OCI-LY7 (cell line): Measurements from ENCODE around the gene FBN2. TPM values are rescaled to one million over a fixed set of nuclear protein-coding genes. Genes with fewer than 3 reads are reported as not detected.

Source experiments
- BruUV-seq: library from RNA; stranded (reverse); fragments of 400-500 nt; replicated peaks from 2 replicates; lab custom pipeline; 2021; lab: Mats Ljungman, UMichigan
- CTCF ChIA-PET: fragments of 300-600 bp; sonication (Branson Sonifier 250); formaldehyde crosslinking; loops from one replicate; lab custom pipeline; 2022; ENCODE audit warnings: antibody characterized with exemption; ENCODE audit not compliant: unreplicated experiment; lab: Charles Lee
- POLR2A ChIA-PET: fragments of 300-600 bp; sonication (Branson Sonifier 250); formaldehyde crosslinking; loops from one replicate; lab custom pipeline; 2022; ENCODE audit warnings: antibody characterized with exemption; lab: Charles Lee
- DNase-seq: peaks from one replicate; pipeline ENCODE4 v3.0.0-alpha.2; 2015; ENCODE audit warnings: low spot score
- H2AFZ ChIP-seq: fragments of 200-600 bp; sonication (generic), shearing (Covaris generic); 2 replicates; pipeline ENCODE4 v1.6.1; 2014; ENCODE audit warnings: mild to moderate bottlenecking, antibody characterized with exemption, low read length, moderate library complexity
- H3K27ac ChIP-seq: fragments of 200-600 bp; sonication (generic); 2 replicates; pipeline ENCODE4 v1.5.1; 2014; ENCODE audit warnings: mixed run types, low read depth, mild to moderate bottlenecking, moderate library complexity, low read length, inconsistent platforms; ENCODE audit not compliant: poor library complexity, severe bottlenecking
- H3K36me3 ChIP-seq: fragments of 200-600 bp; sonication (generic); 2 replicates; pipeline ENCODE4 v1.6.1; 2014; ENCODE audit warnings: mild to moderate bottlenecking, antibody characterized with exemption, low read length, moderate library complexity, mixed read lengths; ENCODE audit not compliant: insufficient read depth
- H3K4me1 ChIP-seq: fragments of 200-600 bp; sonication (generic); 2 replicates; pipeline ENCODE4 v1.5.1; 2014; ENCODE audit warnings: mild to moderate bottlenecking, low read length; ENCODE audit not compliant: insufficient read depth, poor library complexity, severe bottlenecking
- H3K4me2 ChIP-seq: fragments of 200-600 bp; sonication (generic); 2 replicates; pipeline ENCODE4 v1.6.1; 2014; ENCODE audit warnings: mild to moderate bottlenecking, low read length
- H3K4me3 ChIP-seq: fragments of 200-600 bp; sonication (generic); 2 replicates; pipeline ENCODE4 v1.5.1; 2014; ENCODE audit warnings: mild to moderate bottlenecking, low read depth, low read length; ENCODE audit not compliant: poor library complexity, severe bottlenecking
- H3K79me2 ChIP-seq: fragments of 200-600 bp; sonication (generic); 2 replicates; pipeline ENCODE4 v1.6.1; 2016; ENCODE audit warnings: low read depth, mild to moderate bottlenecking, low read length, moderate library complexity, mixed read lengths; ENCODE audit not compliant: insufficient read depth
- H3K9me2 ChIP-seq: fragments of 200-600 bp; sonication (generic); 2 replicates; pipeline ENCODE4 v1.6.1; 2016; ENCODE audit warnings: mild to moderate bottlenecking, low read length, mixed read lengths; ENCODE audit not compliant: insufficient read depth
- H3K9me3 ChIP-seq: fragments of 200-600 bp; sonication (generic); 2 replicates; pipeline ENCODE4 v1.6.1; 2014; ENCODE audit warnings: mild to moderate bottlenecking, mixed run types, low read length, mixed read lengths
- H4K20me1 ChIP-seq: fragments of 200-600 bp; sonication (generic); 2 replicates; pipeline ENCODE4 v1.6.1; 2014; ENCODE audit warnings: mild to moderate bottlenecking, antibody characterized with exemption, low read length, moderate library complexity, mixed read lengths; ENCODE audit not compliant: insufficient read depth
- EZH2phosphoT487 ChIP-seq: fragments of 200-600 bp; sonication (generic); IDR thresholded peaks from 2 replicates; pipeline ENCODE4 v1.6.1; 2018; ENCODE audit warnings: low read depth, borderline replicate concordance, mild to moderate bottlenecking, mixed run types, antibody characterized with exemption, low read length, moderate library complexity, mixed read lengths
- intact Hi-C: fragments of 100-400 bp; cut with micrococcal nuclease; formaldehyde crosslinking; loops from one replicate; pipeline ENCODE4 v1.10.0; 2022; ENCODE audit not compliant: unreplicated experiment
- total RNA-seq, 2 experiments: library from RNA; depleted of rRNA in 1 of 2; stranded (reverse); fragments of >200 nt in 1 of 2; shearing (Covaris generic) in 1 of 2; gene quantifications; 2 replicates each; pipeline ENCODE4 v1.2.3, GENCODE V29; 2014 to 2022
- TF ChIP-seq, protein P1 (sequence below): fragments of 200-600 bp; sonication (generic); conservative IDR thresholded peaks from 2 replicates; pipeline ENCODE4 v1.5.1; 2014; ENCODE audit warnings: mild to moderate bottlenecking, antibody characterized with exemption, low read length, moderate library complexity, mixed read lengths

The FBN2 gene
- total RNA-seq, 2 experiments from 2014 or later = not detected

DNA sequence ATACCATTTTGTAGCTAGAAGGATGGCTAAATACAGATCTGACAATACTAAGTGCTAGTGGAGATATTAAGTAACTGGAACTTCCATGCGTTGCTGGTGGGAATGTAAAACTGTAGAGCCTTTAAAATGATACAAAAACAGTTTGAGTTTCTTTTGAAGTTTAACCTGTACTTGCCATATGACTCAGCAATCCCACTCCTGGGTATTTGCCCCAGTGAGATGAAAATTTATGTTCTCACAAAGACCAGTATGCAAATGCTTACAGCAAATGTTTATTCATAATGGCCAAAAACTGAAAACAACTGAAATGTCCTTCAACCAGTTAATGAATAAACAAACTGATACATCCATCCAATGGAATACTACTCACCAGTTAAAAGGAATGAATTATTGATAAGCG is 317.2 kb downstream of the FBN2 start:
- Histone ChIP-seq H3K79me2 (no peaks in the 10 kb centered on the region), H3K9me2 (no peaks in the 10 kb centered on the region), H3K36me3 (no peaks in the 10 kb centered on the region), H3K4me1 (no peaks in the 10 kb centered on the region), H3K9me3 (no peaks in the 10 kb centered on the region), H3K4me3 (no peak overlapping the region), H4K20me1 (no peaks in the 10 kb centered on the region), H3K27ac (no peak overlapping the region), H2AFZ (no peak overlapping the region), H3K4me2 (no peak overlapping the region)
- BruUV-seq = no TSS peak
- CTCF ChIA-PET = no interaction called here
- intact Hi-C loops = no loop called here
- TF ChIP-seq EZH2phosphoT487 = no peak
- TF ChIP-seq, protein P1, sequence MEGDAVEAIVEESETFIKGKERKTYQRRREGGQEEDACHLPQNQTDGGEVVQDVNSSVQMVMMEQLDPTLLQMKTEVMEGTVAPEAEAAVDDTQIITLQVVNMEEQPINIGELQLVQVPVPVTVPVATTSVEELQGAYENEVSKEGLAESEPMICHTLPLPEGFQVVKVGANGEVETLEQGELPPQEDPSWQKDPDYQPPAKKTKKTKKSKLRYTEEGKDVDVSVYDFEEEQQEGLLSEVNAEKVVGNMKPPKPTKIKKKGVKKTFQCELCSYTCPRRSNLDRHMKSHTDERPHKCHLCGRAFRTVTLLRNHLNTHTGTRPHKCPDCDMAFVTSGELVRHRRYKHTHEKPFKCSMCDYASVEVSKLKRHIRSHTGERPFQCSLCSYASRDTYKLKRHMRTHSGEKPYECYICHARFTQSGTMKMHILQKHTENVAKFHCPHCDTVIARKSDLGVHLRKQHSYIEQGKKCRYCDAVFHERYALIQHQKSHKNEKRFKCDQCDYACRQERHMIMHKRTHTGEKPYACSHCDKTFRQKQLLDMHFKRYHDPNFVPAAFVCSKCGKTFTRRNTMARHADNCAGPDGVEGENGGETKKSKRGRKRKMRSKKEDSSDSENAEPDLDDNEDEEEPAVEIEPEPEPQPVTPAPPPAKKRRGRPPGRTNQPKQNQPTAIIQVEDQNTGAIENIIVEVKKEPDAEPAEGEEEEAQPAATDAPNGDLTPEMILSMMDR = no peak
- no peak for DNase-seq
- POLR2A ChIA-PET = no interaction called here

- intact Hi-C loops = no loop called here
- H3K79me2 ChIP-seq = no peaks in the 10 kb centered on the region
- H2AFZ ChIP-seq = no peak overlapping the region
- ChIA-PET CTCF (no interaction called here), POLR2A (no interaction called here)
- TF ChIP-seq EZH2phosphoT487 = no peak
- TF ChIP-seq, protein P1 = no peak
- H3K4me1 ChIP-seq = no peaks in the 10 kb centered on the region
- H3K36me3 ChIP-seq = no peaks in the 10 kb centered on the region
- no peaks in the 10 kb centered on the region for H3K9me3 ChIP-seq
- BruUV-seq = no TSS peak
- H3K4me3 ChIP-seq = no peak overlapping the region
- no peaks in the 10 kb centered on the region for H4K20me1 ChIP-seq
- no peak overlapping the region for H3K4me2 ChIP-seq
- no peaks in the 10 kb centered on the region for H3K9me2 ChIP-seq
- no peak for DNase-seq
- H3K27ac ChIP-seq = no peak overlapping the region
Observed at GRCh38 chr5:128216860-128217531, 321.0 kb downstream of the FBN2 start.

DNA sequence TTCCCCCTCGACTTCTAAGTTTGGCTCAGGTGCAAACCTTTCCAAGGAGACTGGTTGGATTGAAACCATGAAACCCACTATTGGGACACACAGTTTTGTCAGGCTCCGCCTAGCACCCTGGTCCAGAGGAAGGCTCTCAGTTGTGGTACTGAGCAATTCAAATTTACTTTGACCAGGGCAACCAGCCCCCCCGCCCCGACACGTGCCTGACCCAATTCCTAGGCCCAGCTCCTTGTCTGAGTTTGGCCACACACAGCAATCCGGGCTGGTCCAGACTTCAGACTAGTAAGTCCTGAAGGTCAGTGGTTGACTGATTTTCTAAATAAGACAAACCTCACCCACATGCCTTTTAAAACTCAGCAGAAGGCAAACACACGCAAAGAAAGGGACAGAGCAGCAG is 321.8 kb downstream of the FBN2 start:
- H3K9me3 ChIP-seq = no peaks in the 10 kb centered on the region
- no peak overlapping the region for H3K4me3 ChIP-seq
- H3K79me2 ChIP-seq = no peaks in the 10 kb centered on the region
- no peaks in the 10 kb centered on the region for H4K20me1 ChIP-seq
- TF ChIP-seq, protein P1 = no peak
- TF ChIP-seq EZH2phosphoT487 = no peak
- no peak overlapping the region for H3K27ac ChIP-seq
- no peak overlapping the region for H3K4me2 ChIP-seq
- no peak overlapping the region for H2AFZ ChIP-seq
- no peaks in the 10 kb centered on the region for H3K4me1 ChIP-seq
- DNase-seq = no peak
- intact Hi-C loops = no loop called here
- H3K36me3 ChIP-seq = no peaks in the 10 kb centered on the region
- CTCF ChIA-PET = no interaction called here
- no peaks in the 10 kb centered on the region for H3K9me2 ChIP-seq
- POLR2A ChIA-PET = no interaction called here
- no TSS peak for BruUV-seq
